GM12892 (cell line): ENCODE measurements around the gene RAB27B.

Experiments used
- POLR2A ChIP-seq: IDR thresholded peaks from 2 replicates; pipeline ENCODE4 v1.6.1; 2011; ENCODE audit warnings: low read depth, low read length, control low read depth
- POLR2AphosphoS5 ChIP-seq: IDR thresholded peaks from 2 replicates; pipeline ENCODE4 v1.6.1; 2011; ENCODE audit warnings: low read depth, low read length, control low read depth
- TAF1 ChIP-seq: IDR thresholded peaks from 2 replicates; pipeline ENCODE4 v1.6.1; 2011; ENCODE audit warnings: low read depth, mild to moderate bottlenecking, control low read depth, low read length, borderline replicate concordance

DNA sequence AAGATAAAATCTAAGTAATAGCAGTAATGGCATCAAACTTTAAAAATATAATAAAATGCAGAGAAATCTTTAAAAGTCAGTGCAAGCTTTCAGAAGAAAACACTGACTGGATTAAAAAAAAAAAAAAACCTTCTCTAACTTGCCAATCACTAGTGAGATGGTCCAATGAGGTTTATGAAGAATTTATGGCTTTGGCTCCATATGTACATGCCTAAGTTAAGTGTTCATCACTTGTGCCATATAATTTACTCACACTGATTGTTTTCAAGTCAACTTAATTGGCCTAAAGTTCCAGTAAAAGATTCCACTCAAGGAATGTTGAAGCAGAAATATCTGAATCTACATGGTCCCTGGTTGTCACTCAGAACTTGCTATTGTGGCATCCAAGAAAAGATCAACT lies 40.7 kb upstream of the RAB27B start:
- TF ChIP-seq POLR2A: no peak
- no peak for TF ChIP-seq POLR2AphosphoS5
- TF ChIP-seq TAF1: no peak
